ENCODE data around the gene STIL. TPM values are rescaled to one million over a fixed set of nuclear protein-coding genes. Genes with fewer than 3 reads are reported as not detected.

Gene STIL
- total and polyA plus RNA-seq, 2 of the 13 experiments (the other 11 are each of a cell fraction or from before 2014, with no cell fraction given) = 13.7 to 18.6 TPM

DNA sequence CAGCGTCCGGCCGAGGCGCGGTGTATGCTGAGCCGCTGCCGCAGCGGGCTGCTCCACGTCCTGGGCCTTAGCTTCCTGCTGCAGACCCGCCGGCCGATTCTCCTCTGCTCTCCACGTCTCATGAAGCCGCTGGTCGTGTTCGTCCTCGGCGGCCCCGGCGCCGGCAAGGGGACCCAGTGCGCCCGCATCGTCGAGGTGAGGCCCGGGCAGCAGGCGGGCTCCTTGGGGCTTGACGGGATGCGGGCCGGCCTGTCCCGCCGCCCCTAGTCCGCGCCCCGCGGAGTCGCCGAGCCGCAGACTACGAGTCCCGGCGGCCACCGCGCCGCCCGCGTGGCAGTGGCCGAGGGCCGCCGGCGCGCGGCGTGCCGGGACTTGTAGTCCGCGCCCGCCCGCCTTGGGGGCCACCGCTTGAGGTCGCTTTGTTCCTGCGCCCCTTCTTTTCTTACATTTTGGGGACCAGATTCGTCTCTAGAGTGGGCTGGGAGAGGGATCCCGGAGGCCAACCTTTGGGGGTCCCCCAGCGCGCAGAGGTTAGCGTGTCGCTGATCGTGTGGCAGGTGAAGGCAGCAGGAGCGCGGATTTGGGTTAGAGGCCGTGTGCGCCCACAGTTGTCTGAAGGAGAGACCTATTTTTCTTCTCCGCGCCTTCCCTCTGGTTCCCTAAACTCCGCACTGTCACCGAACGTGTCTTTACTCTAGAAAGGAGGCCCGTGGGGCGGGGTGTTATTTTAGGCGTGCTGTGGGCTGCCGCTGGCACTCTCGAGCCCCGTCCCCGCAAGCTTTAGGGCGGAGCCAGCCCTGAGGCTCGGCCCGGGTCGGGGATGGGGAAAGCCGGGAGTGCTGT is 20.2 kb upstream of the STIL start (continued):
- TF ChIP-seq, protein P1, sequence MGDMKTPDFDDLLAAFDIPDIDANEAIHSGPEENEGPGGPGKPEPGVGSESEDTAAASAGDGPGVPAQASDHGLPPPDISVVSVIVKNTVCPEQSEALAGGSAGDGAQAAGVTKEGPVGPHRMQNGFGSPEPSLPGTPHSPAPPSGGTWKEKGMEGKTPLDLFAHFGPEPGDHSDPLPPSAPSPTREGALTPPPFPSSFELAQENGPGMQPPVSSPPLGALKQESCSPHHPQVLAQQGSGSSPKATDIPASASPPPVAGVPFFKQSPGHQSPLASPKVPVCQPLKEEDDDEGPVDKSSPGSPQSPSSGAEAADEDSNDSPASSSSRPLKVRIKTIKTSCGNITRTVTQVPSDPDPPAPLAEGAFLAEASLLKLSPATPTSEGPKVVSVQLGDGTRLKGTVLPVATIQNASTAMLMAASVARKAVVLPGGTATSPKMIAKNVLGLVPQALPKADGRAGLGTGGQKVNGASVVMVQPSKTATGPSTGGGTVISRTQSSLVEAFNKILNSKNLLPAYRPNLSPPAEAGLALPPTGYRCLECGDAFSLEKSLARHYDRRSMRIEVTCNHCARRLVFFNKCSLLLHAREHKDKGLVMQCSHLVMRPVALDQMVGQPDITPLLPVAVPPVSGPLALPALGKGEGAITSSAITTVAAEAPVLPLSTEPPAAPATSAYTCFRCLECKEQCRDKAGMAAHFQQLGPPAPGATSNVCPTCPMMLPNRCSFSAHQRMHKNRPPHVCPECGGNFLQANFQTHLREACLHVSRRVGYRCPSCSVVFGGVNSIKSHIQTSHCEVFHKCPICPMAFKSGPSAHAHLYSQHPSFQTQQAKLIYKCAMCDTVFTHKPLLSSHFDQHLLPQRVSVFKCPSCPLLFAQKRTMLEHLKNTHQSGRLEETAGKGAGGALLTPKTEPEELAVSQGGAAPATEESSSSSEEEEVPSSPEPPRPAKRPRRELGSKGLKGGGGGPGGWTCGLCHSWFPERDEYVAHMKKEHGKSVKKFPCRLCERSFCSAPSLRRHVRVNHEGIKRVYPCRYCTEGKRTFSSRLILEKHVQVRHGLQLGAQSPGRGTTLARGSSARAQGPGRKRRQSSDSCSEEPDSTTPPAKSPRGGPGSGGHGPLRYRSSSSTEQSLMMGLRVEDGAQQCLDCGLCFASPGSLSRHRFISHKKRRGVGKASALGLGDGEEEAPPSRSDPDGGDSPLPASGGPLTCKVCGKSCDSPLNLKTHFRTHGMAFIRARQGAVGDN (CRISPR knock-in tag; IDR thresholded peaks at IDR 0.05) = peak; percentile 91
- TF ChIP-seq GABPB1 (CRISPR knock-in tag; IDR thresholded peaks at IDR 0.05) (peak; percentile 70; the same call in 1 of the 2 replicates), NFKBIZ (CRISPR knock-in tag; IDR thresholded peaks at IDR 0.05) (no peak), ZKSCAN8 (CRISPR knock-in tag; IDR thresholded peaks at IDR 0.05; ENCODE audit: borderline replicate concordance) (no peak), RXRB (CRISPR knock-in tag; IDR thresholded peaks at IDR 0.05; ENCODE audit: borderline replicate concordance) (peak; percentile 16; the same call in 1 of the 2 replicates), TOPORS (CRISPR knock-in tag; IDR thresholded peaks at IDR 0.05) (no peak; the same call in 1 of the 2 replicates), TBL1XR1 (IDR thresholded peaks at IDR 0.05; ENCODE audit: borderline replicate concordance, low read length, partially characterized antibody) (no peak), SP2 (CRISPR knock-in tag; IDR thresholded peaks at IDR 0.05) (no peak), NCOA2 (CRISPR knock-in tag; IDR thresholded peaks at IDR 0.05) (no peak)
- TF ChIP-seq, protein P2, sequence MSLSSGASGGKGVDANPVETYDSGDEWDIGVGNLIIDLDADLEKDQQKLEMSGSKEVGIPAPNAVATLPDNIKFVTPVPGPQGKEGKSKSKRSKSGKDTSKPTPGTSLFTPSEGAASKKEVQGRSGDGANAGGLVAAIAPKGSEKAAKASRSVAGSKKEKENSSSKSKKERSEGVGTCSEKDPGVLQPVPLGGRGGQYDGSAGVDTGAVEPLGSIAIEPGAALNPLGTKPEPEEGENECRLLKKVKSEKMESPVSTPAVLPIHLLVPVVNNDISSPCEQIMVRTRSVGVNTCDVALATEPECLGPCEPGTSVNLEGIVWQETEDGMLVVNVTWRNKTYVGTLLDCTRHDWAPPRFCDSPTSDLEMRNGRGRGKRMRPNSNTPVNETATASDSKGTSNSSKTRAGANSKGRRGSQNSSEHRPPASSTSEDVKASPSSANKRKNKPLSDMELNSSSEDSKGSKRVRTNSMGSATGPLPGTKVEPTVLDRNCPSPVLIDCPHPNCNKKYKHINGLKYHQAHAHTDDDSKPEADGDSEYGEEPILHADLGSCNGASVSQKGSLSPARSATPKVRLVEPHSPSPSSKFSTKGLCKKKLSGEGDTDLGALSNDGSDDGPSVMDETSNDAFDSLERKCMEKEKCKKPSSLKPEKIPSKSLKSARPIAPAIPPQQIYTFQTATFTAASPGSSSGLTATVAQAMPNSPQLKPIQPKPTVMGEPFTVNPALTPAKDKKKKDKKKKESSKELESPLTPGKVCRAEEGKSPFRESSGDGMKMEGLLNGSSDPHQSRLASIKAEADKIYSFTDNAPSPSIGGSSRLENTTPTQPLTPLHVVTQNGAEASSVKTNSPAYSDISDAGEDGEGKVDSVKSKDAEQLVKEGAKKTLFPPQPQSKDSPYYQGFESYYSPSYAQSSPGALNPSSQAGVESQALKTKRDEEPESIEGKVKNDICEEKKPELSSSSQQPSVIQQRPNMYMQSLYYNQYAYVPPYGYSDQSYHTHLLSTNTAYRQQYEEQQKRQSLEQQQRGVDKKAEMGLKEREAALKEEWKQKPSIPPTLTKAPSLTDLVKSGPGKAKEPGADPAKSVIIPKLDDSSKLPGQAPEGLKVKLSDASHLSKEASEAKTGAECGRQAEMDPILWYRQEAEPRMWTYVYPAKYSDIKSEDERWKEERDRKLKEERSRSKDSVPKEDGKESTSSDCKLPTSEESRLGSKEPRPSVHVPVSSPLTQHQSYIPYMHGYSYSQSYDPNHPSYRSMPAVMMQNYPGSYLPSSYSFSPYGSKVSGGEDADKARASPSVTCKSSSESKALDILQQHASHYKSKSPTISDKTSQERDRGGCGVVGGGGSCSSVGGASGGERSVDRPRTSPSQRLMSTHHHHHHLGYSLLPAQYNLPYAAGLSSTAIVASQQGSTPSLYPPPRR (CRISPR knock-in tag; IDR thresholded peaks at IDR 0.05; ENCODE audit: borderline replicate concordance) = no peak
- TF ChIP-seq, protein P3, sequence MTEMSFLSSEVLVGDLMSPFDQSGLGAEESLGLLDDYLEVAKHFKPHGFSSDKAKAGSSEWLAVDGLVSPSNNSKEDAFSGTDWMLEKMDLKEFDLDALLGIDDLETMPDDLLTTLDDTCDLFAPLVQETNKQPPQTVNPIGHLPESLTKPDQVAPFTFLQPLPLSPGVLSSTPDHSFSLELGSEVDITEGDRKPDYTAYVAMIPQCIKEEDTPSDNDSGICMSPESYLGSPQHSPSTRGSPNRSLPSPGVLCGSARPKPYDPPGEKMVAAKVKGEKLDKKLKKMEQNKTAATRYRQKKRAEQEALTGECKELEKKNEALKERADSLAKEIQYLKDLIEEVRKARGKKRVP (CRISPR knock-in tag; IDR thresholded peaks at IDR 0.05) = no peak; a peak in 1 of 4 replicates
- TF ChIP-seq, protein P4, sequence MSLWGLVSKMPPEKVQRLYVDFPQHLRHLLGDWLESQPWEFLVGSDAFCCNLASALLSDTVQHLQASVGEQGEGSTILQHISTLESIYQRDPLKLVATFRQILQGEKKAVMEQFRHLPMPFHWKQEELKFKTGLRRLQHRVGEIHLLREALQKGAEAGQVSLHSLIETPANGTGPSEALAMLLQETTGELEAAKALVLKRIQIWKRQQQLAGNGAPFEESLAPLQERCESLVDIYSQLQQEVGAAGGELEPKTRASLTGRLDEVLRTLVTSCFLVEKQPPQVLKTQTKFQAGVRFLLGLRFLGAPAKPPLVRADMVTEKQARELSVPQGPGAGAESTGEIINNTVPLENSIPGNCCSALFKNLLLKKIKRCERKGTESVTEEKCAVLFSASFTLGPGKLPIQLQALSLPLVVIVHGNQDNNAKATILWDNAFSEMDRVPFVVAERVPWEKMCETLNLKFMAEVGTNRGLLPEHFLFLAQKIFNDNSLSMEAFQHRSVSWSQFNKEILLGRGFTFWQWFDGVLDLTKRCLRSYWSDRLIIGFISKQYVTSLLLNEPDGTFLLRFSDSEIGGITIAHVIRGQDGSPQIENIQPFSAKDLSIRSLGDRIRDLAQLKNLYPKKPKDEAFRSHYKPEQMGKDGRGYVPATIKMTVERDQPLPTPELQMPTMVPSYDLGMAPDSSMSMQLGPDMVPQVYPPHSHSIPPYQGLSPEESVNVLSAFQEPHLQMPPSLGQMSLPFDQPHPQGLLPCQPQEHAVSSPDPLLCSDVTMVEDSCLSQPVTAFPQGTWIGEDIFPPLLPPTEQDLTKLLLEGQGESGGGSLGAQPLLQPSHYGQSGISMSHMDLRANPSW (CRISPR knock-in tag; IDR thresholded peaks at IDR 0.05; ENCODE audit: borderline replicate concordance) = no peak
- TF ChIP-seq, protein P5, sequence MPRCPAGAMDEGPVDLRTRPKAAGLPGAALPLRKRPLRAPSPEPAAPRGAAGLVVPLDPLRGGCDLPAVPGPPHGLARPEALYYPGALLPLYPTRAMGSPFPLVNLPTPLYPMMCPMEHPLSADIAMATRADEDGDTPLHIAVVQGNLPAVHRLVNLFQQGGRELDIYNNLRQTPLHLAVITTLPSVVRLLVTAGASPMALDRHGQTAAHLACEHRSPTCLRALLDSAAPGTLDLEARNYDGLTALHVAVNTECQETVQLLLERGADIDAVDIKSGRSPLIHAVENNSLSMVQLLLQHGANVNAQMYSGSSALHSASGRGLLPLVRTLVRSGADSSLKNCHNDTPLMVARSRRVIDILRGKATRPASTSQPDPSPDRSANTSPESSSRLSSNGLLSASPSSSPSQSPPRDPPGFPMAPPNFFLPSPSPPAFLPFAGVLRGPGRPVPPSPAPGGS (CRISPR knock-in tag; IDR thresholded peaks at IDR 0.05) = no peak

Measured in HepG2 (cell line).